ENCODE results near the gene KIF1A.

The KIF1A gene

DNA sequence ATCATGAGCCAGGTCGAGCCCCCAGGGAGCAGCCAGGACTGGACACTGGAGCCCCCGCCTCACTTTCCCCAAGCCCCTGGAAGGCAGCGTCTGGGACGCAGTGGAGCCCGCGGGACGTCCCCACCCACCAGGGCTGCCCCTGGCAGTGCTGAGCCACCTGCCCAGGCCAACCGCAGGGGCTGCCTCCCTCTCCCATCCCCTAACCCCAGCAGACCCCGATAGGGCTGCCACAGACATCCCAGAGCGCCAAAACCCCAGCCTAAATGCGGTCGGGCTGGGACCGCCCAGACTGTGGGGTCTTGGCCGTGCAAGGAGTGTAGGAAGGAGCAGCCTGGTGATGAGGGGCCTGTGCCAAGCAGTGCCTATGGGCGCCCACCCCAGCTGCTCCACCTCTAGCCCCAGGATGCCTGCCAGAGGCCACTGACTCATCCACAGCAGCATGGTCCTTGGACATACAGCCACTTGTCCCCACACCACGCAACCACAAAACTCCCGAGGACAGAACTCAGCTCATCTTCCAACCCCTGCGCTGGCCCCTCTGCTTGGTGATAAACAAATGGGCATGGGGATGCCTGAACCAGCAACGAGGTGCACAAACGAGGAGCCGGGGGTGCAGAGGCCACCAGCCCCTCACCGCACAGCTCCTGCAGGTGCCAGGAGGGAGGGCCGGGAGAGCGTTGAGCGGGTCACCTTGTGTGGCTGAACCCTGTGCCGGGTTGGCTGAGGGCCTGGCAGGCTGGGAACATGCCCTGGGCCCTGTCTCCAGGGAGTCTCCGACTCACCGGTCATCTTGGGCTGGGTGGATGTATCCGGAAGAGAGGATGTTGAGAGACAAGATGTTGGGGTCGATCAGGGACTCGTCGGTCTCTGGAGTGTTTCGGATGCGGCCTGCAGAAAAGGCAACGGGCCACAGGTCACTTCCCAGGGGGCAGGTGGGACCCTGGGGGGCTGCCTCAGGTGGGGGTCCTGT is 83.5 kb downstream of the KIF1A start:
- DNase-seq (ENCODE audit: low read depth, low spot score): no peak

DNA sequence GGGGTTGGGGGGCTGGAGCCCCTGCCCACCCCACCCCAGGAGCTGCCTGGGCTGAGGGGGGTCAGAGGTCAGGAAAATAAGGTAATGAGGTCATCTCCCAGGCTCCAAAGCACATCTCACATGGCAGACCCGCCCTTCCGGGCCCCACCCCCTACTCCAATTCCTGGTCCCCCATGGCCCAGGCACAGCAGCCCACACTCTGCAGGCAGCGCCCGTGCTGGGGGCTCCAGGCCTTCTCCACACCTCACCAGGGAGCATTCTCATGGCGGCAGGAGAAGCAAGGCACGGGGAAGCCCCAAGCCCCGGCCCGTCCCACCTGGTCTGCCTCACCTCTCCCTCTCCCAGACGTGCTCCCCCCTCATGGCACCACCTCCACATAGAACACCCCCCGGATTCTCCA is 84.5 kb downstream of the KIF1A start:
- DNase-seq (ENCODE audit: low read depth, low spot score): no peak

DNA sequence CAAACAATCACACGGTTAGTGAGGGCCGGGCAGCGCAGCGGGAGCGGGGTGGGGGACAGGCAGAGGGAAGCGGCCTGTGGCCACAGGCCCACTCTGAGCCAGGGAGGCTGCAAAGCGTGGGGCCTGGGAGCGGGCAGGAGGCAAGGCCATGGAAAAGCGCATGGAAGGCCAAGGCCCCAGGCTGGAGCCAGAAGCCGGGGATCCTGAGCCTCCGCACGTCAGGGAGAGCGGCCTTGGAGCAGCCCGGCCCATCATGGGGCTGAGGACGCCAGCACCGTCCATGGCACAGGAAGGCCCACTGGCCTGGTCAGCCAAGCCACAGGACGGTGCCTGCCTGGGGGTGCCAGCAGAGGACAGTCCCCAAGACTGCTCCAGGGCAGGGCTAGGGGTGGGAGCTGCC is 85.3 kb downstream of the KIF1A start:
- no peak for DNase-seq (ENCODE audit: low read depth, low spot score)

DNA sequence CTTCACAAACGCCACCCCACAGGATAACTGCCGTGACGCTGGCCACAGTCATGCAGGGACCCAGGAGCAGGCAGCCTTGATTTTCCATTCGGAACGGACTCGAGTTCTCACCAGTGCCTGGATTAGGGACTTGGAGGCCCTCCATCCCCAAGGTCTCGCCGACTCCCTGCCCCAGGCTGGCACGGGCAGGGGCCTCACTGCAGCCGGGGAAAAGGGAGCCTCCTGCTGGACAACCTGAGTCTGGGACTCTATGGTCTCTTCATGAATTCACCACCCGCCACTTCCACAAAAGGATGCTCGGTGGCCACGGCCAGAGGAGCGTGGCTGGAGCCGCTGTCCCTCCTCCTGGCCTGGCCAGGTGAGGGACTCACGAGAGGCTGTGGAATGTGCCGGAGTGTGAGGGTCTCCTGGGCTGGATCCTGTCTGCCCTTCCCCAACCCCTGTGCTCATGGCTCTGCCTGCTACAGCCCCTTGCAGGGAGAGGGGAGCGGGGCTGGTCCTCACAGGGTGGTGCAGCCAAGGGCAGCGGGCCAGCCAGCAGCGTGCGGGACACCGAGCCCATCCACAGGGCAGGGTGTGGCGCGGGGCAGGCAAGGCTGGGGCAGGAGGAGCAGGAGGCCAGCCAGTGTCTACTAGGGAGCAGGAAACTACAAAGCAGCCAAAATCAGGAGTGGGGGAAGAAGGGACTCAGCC is 86.1 kb downstream of the KIF1A start:
- no peak for DNase-seq (ENCODE audit: low read depth, low spot score)

DNA sequence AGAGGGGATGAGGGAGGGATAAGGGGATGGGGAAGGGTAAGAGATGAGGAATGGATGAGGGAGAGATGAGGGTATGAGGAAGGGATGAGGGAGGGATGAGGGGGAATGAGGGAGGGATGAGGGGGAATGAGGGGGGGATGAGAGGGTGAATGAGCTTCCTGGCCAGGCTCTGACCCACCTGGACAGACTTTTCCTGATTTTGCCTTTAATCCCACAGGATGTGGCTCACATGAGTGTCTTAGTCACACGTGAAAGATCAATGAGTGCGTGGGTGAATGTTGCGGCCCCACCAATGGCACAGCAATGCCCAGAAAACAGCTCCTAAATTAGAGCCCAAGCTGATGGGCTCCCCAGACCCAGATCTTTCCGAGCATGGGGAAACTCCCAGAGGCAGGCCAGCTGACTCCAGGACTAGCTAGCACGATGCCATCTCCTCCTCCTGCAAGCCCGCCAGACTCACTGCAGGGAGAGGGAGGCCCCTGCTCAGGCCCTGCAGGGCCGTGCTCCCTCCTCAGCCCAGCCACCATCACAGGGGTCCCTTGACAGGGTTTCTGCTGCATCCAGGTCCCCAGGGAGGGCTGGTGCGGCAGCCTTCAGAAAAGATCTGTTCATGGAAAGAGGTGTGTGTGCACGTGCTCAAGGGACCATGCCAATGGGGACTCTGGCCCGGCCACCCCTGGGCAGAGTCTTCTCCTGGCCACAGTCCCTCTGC is 87.0 kb downstream of the KIF1A start:
- no peak for DNase-seq (ENCODE audit: low read depth, low spot score)

DNA sequence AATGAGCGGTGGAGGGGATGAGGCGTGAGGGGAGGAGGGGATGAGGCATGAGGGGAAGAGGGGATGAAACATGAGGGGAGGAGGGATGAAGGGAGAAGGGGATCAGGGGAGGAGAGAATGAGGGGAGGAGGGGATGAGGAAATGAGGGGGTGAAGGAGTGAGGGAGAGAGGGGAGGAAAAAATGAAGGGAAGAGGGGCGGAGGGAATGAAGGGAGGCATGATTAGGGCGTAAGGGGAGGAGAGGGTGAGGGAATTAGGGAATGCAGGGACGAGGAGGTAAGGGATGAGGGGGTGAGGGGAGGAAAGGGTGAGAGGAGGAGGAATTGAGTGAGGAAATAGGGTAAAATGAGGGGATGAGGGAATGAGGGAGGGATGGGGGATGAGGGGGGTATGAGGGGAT is 87.8 kb downstream of the KIF1A start:
- DNase-seq (ENCODE audit: low read depth, low spot score): no peak

DNA sequence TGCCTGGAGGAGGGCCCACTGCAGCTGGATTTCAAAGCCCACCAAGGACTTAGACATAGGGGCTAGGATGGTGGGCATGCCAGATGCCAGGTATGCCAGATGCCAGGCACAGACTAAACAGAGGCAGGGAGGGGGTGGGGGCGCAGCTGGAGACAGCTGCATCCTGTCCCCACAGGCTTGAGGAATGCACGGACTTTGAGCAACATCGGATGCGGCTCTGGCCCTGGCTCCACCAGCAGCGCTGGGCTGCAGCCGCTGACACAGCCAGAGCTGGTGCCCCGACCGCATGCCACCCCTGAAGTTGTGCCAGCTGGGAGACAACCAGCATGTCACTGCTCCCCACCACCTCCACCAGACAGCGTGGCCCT is 88.9 kb downstream of the KIF1A start:
- no peak for DNase-seq (ENCODE audit: low read depth, low spot score)

DNA sequence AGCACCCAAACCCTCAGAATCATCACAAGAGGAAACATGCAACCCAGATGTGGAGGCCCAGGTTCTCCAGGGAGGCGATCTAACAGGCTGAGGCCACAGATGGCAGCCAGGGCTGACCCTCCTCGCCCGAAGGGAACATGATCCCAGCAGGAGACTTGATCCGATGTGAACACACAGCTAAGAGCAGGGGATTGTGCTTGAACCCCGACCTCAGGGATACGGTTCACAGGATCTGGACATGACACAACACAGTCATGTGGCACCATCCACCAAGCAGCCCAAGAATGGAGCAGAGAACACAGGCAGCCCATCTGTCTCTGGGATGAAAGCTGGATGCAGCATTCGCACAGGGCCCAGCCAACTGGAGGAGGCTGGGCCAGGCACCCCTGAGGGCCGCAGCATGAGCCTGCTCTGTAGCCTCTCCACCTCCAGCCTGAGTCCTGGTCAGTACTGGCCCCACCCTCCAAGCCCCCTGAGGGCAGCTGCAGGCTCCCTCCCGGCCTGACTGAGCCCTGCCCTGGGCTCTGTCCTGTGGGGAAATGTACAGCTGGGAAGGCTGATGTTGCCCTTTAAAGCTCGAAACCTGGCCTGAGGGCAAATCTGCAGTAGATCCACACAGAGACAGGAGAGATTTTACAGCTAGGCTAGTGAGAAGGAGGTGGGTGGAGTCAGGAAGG is 89.4 kb downstream of the KIF1A start:
- DNase-seq (ENCODE audit: low read depth, low spot score): no peak

DNA sequence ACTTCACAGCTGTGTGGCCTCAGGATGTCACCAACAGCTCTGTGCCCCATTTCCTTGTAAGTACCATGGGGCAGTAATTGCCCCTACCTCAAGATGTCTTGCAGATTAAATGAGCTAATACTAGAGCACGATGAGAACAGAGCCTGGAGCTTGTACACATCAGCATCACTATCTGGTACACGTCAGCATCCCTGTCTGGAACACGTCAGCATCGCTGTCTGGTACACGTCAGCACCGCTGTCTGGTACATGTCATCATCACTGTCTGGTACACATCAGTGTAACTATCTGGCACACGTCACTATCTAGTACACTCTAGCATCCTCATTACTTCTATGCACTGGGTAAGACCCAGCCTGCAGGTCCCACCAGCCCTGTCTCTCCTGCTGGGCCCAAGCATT is 91.2 kb downstream of the KIF1A start:
- no peak for DNase-seq (ENCODE audit: low read depth, low spot score)

DNA sequence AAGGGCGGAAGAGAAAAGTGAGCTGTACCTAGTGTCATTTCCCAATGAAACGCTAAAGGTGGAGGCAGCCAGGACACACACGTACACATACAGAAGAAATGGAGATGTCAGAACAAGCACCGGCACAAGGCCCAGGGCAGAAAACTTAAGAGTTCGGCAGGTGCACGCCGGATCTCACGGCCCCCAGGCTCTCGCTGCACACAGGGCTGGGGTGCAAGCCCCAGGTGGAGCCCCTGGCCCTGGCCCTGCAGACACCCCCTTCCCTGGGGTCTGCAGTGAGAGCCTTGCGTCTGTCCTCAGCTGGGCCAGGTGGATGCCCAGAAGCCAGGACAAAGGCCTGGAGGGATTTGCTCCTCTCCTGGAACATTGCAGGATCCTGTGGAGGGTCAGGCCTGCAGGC is 91.7 kb downstream of the KIF1A start:
- DNase-seq (ENCODE audit: low read depth, low spot score): no peak

DNA sequence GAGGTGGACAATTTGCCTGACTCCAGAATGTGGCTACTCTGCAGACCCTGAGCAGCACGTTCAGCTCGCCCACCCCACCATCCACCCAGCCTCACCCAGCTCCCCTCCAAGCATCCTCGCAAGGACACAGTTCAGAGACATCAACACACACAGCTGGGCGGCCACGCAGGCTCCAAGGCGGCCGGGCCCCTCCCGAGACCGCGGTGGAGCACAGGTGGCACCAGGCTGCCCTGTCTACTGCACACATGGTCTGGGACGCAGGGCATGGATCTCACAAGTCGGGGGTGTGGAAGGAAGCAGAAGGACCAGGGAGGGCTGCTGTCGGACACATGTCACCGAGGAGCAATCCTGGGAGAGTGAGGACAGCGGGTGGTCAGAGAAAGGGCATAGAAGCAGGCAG is 92.1 kb downstream of the KIF1A start:
- DNase-seq (ENCODE audit: low read depth, low spot score): no peak

DNA sequence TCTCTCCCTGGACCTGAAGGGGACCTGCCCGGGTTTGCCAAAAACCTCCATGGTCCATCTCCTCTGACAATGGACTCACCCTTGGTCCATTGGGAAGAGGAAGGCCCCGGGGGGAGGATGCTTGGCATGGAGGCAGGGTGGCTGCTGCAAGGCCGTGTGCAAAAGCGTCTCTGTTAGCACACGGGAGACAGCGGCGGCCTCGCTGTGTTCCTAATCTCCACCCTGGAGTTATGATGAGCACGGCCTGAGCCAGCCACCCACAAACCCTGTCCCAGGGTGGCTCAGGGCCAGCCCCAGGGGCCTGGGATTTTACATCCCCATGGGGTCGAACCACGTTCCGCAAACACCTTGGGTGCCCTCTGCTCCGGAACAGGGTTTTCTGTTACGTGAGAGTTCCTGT is 92.6 kb downstream of the KIF1A start:
- DNase-seq (ENCODE audit: low read depth, low spot score): no peak

DNA sequence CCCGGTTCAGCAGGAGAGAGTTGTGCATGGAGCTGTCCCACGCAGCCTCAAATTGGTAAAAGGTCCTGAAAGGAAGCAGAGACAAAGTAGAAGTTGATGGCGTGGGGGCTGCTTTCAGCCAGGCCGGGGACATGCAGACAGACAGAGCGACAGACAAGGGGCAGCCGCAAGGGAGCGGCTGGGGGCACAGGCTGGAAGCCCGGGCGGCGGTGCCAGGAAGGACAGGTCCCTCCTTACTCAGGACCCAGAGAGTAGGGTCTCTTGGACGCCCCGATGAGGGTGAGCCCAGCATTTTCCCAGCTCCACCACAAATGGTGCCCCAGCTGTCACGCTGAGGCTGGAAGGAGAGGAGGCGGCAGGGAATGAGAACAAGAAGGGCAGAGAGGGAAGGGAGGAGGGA is 93.1 kb downstream of the KIF1A start:
- DNase-seq (ENCODE audit: low read depth, low spot score): no peak

DNA sequence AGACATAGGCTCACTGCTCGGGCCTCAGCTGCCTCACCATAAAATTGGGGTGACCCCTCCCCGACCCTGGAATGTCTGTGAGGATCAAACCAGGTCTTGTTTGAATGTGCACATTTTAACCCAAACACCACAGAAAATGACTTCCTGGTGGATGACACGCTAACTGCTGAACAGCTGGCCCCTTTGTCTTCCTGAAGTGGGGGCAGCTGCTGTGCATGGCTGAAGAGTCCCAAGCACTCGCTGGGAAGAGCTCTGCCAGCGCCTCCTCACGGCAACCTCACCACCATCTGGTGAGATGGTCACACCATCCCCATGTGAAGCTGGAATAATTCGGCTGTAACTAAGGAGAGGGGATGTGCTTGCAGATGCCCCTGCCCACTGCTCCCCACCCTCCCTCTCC is 94.3 kb downstream of the KIF1A start:
- no peak for DNase-seq (ENCODE audit: low read depth, low spot score)

DNA sequence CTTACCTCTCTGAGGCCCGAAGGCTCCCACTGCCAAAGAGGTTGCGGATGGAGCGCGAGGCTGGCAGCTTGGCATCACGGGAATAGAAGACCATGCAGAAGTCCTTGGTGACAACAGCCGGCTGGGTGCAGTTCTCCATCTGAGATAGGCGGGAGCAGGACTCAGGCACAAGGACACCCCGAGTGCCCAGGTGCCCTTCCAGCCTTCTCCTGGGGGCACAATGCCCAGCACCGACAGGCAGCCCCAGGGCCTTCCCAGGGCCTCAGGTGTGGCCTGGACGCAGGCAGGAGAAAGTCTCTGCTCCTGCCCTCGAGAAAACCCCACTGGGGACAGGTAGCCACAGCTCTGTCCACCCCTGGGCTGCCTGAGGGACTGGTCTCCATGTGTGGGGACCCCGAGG is 94.8 kb downstream of the KIF1A start:
- DNase-seq (ENCODE audit: low read depth, low spot score): no peak

DNA sequence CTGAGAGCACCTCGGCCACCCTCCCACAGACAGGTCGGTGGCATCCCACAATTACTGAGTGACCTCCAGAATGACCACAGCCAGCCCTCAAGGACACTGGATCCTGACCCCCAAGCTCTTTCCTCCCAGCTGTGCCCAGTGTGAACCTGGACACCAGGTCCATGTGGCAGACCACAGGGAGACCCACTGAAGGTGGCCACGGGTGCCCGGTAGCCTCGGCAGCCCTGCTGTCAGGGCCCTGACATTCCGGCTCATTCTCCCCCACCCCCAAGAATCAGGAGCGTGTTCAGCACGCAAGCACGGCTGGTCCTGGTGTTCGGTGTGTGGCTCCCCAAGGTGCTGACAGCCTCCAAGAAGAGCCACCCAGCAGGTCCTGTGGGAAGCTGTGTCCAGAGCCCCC is 95.6 kb downstream of the KIF1A start:
- DNase-seq (ENCODE audit: low read depth, low spot score): no peak

DNA sequence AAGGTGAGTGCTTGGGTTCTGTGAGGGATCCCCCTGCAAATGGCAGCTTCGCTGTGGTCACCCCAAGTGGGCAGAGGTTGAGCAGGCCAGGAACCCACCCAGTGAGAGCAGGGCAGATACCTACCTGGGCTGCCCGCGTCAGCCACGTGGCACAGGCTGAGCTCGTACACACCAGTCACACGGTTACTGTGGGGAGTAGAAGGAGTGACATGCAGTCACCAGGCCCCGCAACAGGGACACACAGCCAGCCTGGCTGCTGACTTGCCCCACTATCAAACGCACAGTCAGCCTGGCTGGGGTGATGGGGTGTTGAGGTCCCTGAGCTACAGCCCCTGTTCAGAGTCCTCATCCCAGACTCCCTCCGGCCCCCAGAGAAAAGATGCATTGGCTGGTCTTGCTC is 96.2 kb downstream of the KIF1A start:
- DNase-seq (ENCODE audit: low read depth, low spot score): no peak

DNA sequence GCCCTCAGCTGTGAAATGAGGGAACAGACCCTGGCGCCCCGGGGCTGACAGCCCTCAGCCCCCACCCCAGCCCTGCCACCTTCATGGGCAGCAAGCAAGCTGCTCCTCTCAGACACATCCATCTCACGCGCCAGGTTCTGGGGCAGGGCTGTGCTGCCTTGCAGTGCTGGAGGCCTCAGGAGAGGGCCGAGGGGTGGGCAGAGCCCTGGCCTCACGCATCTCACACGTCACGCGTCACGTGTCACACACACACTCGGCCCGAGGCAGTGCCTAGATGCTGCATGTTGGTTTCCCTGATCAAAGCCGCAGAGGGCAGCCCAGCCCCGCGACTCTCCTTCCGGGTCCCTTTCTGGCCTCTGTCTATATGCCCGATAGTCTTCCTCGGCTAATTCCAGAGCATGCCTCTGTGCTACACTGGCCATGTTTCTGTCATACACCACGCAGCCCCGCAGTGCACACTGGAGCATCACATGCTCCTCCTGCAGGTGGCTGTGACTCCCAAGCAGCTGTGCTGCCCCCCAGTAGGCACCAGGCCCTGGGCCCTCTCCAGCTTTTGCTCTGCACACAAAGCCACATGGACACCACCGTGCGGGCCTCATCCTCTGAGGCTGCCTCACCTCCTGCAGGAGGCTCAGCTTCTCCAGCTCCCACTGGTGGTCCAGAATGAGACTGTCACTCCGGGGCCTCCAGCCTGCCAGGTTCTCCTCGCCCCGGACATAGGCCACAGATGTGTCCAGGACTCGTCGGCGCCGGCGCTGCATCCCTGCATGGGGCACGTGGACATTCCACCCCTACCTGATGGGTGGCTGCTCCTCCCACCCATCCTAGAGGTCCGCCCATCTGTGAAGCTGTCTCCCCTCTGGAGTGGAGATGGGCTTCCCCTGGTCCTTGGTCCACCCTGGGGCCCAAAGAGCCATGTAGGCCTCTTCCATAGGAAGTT is 97.0 kb downstream of the KIF1A start:
- DNase-seq (ENCODE audit: low read depth, low spot score): no peak

DNA sequence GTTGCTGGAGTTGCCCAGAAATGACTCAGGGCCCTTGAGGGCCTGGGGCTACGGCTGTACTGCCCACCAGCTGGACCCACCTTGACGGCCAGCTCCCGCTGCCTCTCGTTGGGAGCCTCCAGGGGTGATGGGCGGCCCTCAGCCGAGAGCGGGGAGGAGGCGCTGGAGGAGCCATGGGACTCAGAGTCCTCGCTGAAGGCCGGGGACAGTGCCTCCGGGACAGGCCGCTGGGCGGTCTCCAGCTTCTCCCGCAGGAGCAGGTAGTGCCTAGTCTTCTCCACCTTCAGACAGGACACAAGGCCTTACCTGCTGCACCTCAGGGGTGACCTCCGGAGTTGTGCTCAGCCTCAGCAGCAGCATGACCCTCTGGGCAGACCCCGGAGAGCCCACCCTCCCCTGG is 97.6 kb downstream of the KIF1A start:
- no peak for DNase-seq (ENCODE audit: low read depth, low spot score)

DNA sequence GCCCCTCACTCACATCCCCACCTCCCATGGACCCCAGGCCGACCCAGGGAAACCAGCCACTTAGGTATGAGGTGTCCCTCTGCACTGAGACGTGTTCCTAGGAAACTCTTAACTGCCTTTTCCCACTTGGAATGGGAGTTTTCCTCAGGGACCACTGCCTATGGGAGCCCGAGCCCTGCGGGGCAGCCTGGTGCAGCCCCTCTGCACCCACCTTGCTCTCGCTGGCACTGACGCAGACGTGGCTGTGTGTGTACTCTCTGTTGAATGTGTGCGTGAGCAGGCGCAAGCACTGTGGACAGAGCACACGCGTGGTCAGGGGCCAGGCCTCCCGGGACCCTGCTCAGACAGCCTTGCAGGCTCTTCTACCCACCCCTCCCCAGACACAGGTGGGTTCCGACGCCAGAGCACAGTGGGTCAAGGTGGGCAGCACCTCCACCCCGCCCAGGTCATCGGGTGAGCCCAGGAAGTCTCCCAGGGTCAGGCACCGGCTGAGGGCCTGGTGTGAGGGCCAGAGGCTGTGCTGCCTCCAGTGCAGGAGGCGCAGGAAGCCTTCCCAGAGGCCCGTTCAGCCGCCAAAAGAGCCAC is 98.3 kb downstream of the KIF1A start:
- no peak for DNase-seq (ENCODE audit: low read depth, low spot score)
